ENCODE measurements around the gene ZBTB7C. TPM values are rescaled to one million over a fixed set of nuclear protein-coding genes. Genes with fewer than 3 reads are reported as not detected.

Gene ZBTB7C
- total and polyA plus RNA-seq, 2 of the 8 experiments (the other 6 are each of a cell fraction or from before 2014, with no cell fraction given), result 0.15 to 0.45 TPM

GRCh38 chr18:48339692-48340091 lies 69.5 kb downstream of the ZBTB7C start (continued):
- no peak for TF ChIP-seq BCL11A (IDR thresholded peaks at IDR 0.05; ENCODE audit: low read depth in 2 of 2, low read length in 2 of 2)
- TF ChIP-seq TAF1 (IDR thresholded peaks at IDR 0.05; ENCODE audit: low read depth, low read length), result no peak
- no peak for TF ChIP-seq HDAC6 (IDR thresholded peaks at IDR 0.05; ENCODE audit: low read depth, low read length)
- TF ChIP-seq SP4 (IDR thresholded peaks at IDR 0.05; ENCODE audit: low read length), result no peak
- TF ChIP-seq SUZ12 (IDR thresholded peaks at IDR 0.05; ENCODE audit: low read length), result no peak
- no peak for TF ChIP-seq CEBPB (IDR thresholded peaks at IDR 0.05; ENCODE audit: low read depth, low read length)
- TF ChIP-seq SIX5 (IDR thresholded peaks at IDR 0.05; ENCODE audit: low read depth, low read length), result no peak
